Panc1 (cell line): ENCODE data around the gene GFPT2. TPM values are rescaled to one million over a fixed set of nuclear protein-coding genes. Genes with fewer than 3 reads are reported as not detected.

Source experiments
- ATAC-seq: fragments of 200-7000 bp; cut with Tn5 transposase; 2 replicates; pipeline ENCODE4 v1.9.1; 2020; ENCODE audit warnings: mild to moderate bottlenecking, moderate library complexity
- BruUV-seq: library from RNA; stranded (reverse); fragments of 400-500 nt; replicated peaks from 2 replicates; lab custom pipeline; 2021; lab: Mats Ljungman, UMichigan
- CTCF ChIA-PET: fragments of 300-600 bp; sonication (Branson Sonifier 250); formaldehyde crosslinking; loops from one replicate; lab custom pipeline; 2022; ENCODE audit warnings: antibody characterized with exemption; lab: Charles Lee
- POLR2A ChIA-PET: fragments of 300-600 bp; sonication (Branson Sonifier 250); formaldehyde crosslinking; loops from one replicate; lab custom pipeline; 2022; ENCODE audit warnings: antibody characterized with exemption; lab: Charles Lee
- DNase-seq: peaks from one replicate; pipeline ENCODE4 v3.0.0-alpha.2; 2010; ENCODE audit warnings: low read depth, low spot score
- H3K27ac ChIP-seq: 2 replicates; pipeline ENCODE4 v1.5.1; 2011; ENCODE audit warnings: mild to moderate bottlenecking, low read length, inconsistent platforms
- H3K27me3 ChIP-seq: fragments of 200-500 bp; sonication (Bioruptor generic); 2 replicates; pipeline ENCODE4 v1.6.0; 2014; ENCODE audit warnings: low read length, inconsistent platforms; ENCODE audit not compliant: control insufficient read depth, insufficient read depth
- H3K36me3 ChIP-seq: fragments of 200-500 bp; sonication (Bioruptor generic); 2 replicates; pipeline ENCODE4 v1.5.1; 2014; ENCODE audit warnings: inconsistent platforms, mild to moderate bottlenecking, low read length, moderate library complexity; ENCODE audit not compliant: control insufficient read depth, insufficient read depth
- H3K4me1 ChIP-seq: 2 replicates; pipeline ENCODE4 v1.5.1; 2011; ENCODE audit warnings: inconsistent platforms, mild to moderate bottlenecking, low read length, moderate library complexity; ENCODE audit not compliant: control insufficient read depth, insufficient read depth
- H3K4me3 ChIP-seq, 2 experiments: 2 replicates each; pipeline ENCODE4 v1.5.1; 2011 to 2012; ENCODE audit warnings: low read depth in 2 of 2, low read length in 2 of 2, mild to moderate bottlenecking in 2 of 2, inconsistent platforms in 1 of 2, moderate library complexity in 1 of 2
- H3K9me3 ChIP-seq: fragments of 200-500 bp; sonication (Bioruptor generic); 2 replicates; pipeline ENCODE4 v1.5.1; 2014; ENCODE audit warnings: low read depth, mild to moderate bottlenecking, inconsistent platforms, low read length, moderate library complexity; ENCODE audit not compliant: control insufficient read depth, insufficient read depth
- CTCF ChIP-seq: fragments of 450-650 bp; IDR thresholded peaks from 2 replicates; pipeline ENCODE4 v1.5.1; 2017; ENCODE audit warnings: mild to moderate bottlenecking
- POLR2AphosphoS5 ChIP-seq: IDR thresholded peaks from 2 replicates; pipeline ENCODE4 v1.6.1; 2012; ENCODE audit warnings: mild to moderate bottlenecking, low read depth, low read length, moderate library complexity
- SIN3A ChIP-seq: IDR thresholded peaks from 2 replicates; pipeline ENCODE4 v1.6.1; 2012; ENCODE audit warnings: low read depth, mild to moderate bottlenecking, low read length, moderate library complexity, borderline replicate concordance; ENCODE audit not compliant: insufficient read depth
- TCF7L2 ChIP-seq: IDR thresholded peaks from 2 replicates; pipeline ENCODE4 v1.6.1; 2011; ENCODE audit warnings: mild to moderate bottlenecking, low read depth, low read length, inconsistent platforms
- in situ Hi-C: cut with HindIII; loops from 2 replicates; pipeline ENCODE4 v1.10.0; 2016; ENCODE audit warnings: low sequenced_read_pairs, low pct_unique_long_range_greater_than_20kb
- intact Hi-C: fragments of 100-400 bp; cut with micrococcal nuclease; formaldehyde crosslinking; loops from one replicate; pipeline ENCODE4 v1.10.0; 2022; ENCODE audit not compliant: unreplicated experiment
- total RNA-seq: library from RNA; stranded (reverse); gene quantifications from one replicate; pipeline ENCODE4 v1.2.1, GENCODE V29; 2021; ENCODE audit not compliant: unreplicated experiment
- TF ChIP-seq, protein P1 (sequence below), 2 experiments: IDR thresholded peaks; 2 replicates each; pipeline ENCODE4 v1.6.1; 2011 to 2012; ENCODE audit warnings: low read depth in 2 of 2, control low read depth in 1 of 2, low read length in 1 of 2, mild to moderate bottlenecking in 1 of 2, moderate library complexity in 1 of 2; ENCODE audit not compliant: insufficient read depth in 1 of 2

The GFPT2 gene
- total RNA-seq, 1 experiment from 2014 or later: 2.1 TPM

DNA sequence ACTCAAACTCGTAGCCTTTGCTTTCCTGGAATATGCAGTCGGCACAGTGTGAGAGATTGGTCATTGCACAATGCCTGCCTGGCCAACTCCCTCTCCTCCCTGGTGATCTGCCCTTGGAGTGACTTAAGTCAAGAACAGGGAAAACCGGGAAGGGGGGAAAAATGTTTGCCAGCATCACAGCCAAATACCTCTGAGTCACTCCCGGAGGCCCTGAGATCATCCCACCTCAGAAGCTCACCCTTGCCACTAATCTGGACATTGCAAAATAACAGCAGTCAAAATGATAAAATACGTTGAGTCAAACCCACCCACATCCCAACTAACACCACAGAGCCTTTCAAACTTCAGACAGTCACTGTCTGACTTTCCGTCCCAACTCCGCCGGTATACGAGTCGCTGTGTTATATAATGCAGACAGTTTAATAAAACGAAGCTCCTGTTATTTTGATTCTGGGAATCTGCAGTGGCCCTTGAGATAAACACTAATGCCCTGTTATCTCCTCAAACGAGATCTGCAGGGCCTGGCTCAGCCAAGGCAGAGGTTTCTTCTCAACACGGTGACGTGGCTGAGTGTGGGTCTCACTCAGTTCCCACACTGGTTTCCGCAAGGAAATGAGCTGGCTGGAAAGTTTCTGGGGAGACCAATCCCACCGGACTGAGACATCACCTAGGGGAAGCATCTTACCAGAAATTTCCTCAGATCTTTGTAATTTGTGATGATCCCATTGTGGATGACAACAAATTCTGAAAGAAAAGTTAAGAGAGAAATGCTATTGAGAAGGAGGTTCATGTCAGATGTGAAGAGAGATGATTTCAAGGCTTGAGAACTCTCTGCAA, 22.1 kb downstream of the GFPT2 start:
- Histone ChIP-seq H3K27ac (no peak overlapping the region), H3K36me3 (no peaks in the 10 kb centered on the region), H3K27me3 (no peaks in the 10 kb centered on the region), H3K4me3 (no peak overlapping the region), H3K9me3 (no peaks in the 10 kb centered on the region), H3K4me1 (peaks cover 3% of the 10 kb centered on the region)
- intact Hi-C loops (no loop called here), in situ Hi-C loops (no loop called here)
- no peak for TF ChIP-seq POLR2AphosphoS5
- TF ChIP-seq, protein P1, sequence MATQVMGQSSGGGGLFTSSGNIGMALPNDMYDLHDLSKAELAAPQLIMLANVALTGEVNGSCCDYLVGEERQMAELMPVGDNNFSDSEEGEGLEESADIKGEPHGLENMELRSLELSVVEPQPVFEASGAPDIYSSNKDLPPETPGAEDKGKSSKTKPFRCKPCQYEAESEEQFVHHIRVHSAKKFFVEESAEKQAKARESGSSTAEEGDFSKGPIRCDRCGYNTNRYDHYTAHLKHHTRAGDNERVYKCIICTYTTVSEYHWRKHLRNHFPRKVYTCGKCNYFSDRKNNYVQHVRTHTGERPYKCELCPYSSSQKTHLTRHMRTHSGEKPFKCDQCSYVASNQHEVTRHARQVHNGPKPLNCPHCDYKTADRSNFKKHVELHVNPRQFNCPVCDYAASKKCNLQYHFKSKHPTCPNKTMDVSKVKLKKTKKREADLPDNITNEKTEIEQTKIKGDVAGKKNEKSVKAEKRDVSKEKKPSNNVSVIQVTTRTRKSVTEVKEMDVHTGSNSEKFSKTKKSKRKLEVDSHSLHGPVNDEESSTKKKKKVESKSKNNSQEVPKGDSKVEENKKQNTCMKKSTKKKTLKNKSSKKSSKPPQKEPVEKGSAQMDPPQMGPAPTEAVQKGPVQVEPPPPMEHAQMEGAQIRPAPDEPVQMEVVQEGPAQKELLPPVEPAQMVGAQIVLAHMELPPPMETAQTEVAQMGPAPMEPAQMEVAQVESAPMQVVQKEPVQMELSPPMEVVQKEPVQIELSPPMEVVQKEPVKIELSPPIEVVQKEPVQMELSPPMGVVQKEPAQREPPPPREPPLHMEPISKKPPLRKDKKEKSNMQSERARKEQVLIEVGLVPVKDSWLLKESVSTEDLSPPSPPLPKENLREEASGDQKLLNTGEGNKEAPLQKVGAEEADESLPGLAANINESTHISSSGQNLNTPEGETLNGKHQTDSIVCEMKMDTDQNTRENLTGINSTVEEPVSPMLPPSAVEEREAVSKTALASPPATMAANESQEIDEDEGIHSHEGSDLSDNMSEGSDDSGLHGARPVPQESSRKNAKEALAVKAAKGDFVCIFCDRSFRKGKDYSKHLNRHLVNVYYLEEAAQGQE (IDR thresholded peaks at IDR 0.05; ENCODE audit: insufficient read depth in 1 of 2, low read depth in 2 of 2, low read length in 1 of 2): no peak
- TF ChIP-seq TCF7L2: no peak
- no peak for TF ChIP-seq SIN3A
- TF ChIP-seq CTCF: no peak
- DNase-seq (no peak), ATAC-seq (no peak)
- BruUV-seq: no TSS peak
- ChIA-PET POLR2A (no interaction called here), CTCF (interaction anchor here (1.1 kb wide), 1 partner anchor 35 kb away, joined by 3 read pairs; no protein-coding TSS in a partner anchor)

DNA sequence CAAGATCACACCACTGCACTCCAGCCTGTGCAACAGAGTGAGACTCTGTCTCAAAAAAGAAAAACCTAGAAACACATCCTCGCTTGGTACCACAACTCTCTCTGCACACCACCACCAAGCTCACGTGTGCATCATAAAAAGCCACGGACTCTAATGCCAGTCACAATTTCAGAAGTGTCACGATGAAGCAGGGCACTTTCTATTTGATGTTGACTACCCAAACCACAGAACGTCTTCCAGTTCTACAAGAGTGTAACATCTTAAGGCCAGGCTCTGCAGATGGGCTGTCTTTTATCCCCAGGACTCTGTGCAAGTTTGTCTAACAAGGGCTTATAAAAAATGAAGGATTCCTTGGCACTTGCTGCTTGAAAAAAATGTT, 22.9 kb downstream of the GFPT2 start:
- no TSS peak for BruUV-seq
- intact Hi-C loops (no loop called here), in situ Hi-C loops (no loop called here)
- POLR2A ChIA-PET: no interaction called here
- Histone ChIP-seq H3K36me3 (no peaks in the 10 kb centered on the region), H3K27me3 (no peaks in the 10 kb centered on the region), H3K4me1 (peaks cover 3% of the 10 kb centered on the region), H3K4me3 (no peak overlapping the region), H3K9me3 (no peaks in the 10 kb centered on the region), H3K27ac (no peak overlapping the region)
- ATAC-seq: no peak
- CTCF ChIA-PET: no interaction called here
- no peak for DNase-seq
- TF ChIP-seq CTCF (no peak), POLR2AphosphoS5 (no peak), SIN3A (no peak), TCF7L2 (no peak)
- TF ChIP-seq, protein P1 (IDR thresholded peaks at IDR 0.05; ENCODE audit: insufficient read depth in 1 of 2, low read depth in 2 of 2, low read length in 1 of 2): no peak
